DND-41 (cell line): Measurements from ENCODE around the gene GJB5.
"Not testable (repeated sequence)": the region's sequence is repeated elsewhere in the genome, so short reads cannot be mapped to it uniquely, and the experiment has no call there.

Source experiments
- ATAC-seq: fragments of 200-7000 bp; cut with Tn5 transposase; 3 replicates; pipeline ENCODE4 v1.9.1; 2021; ENCODE audit warnings: low read depth; ENCODE audit not compliant: insufficient read depth
- DNase-seq: peaks from one replicate; pipeline ENCODE4 v3.0.0-alpha.2; 2020
- H2AFZ ChIP-seq: 2 replicates; pipeline ENCODE4 v1.6.0; 2012; ENCODE audit warnings: low read depth, low read length
- H3K27ac ChIP-seq: 2 replicates; pipeline ENCODE4 v1.5.1; 2012; ENCODE audit warnings: low read length, inconsistent platforms
- H3K27me3 ChIP-seq: fragments of 200-600 bp; sonication (generic); 2 replicates; pipeline ENCODE4 v1.6.0; 2012; ENCODE audit warnings: low read length, mild to moderate bottlenecking, inconsistent platforms; ENCODE audit not compliant: insufficient read depth, poor library complexity
- H3K36me3 ChIP-seq: 2 replicates; pipeline ENCODE4 v1.5.1; 2012; ENCODE audit warnings: low read length, inconsistent platforms; ENCODE audit not compliant: insufficient read depth
- H3K4me1 ChIP-seq: 2 replicates; pipeline ENCODE4 v1.5.1; 2012; ENCODE audit warnings: mild to moderate bottlenecking, low read length; ENCODE audit not compliant: insufficient read depth
- H3K4me2 ChIP-seq: 2 replicates; pipeline ENCODE4 v1.6.0; 2012; ENCODE audit warnings: mild to moderate bottlenecking, moderate library complexity, low read length, inconsistent platforms; ENCODE audit not compliant: insufficient read depth
- H3K4me3 ChIP-seq, 2 experiments: fragments of 200-600 bp in 1 of 2; shearing (Covaris generic) in 1 of 2; 2 replicates each; pipeline ENCODE4 v1.5.1; 2012 to 2016; ENCODE audit warnings: inconsistent platforms in 2 of 2, low read length in 2 of 2, mild to moderate bottlenecking in 2 of 2, low read depth in 1 of 2, moderate library complexity in 1 of 2
- H3K79me2 ChIP-seq: 2 replicates; pipeline ENCODE4 v1.6.0; 2012; ENCODE audit warnings: low read length, inconsistent platforms; ENCODE audit not compliant: insufficient read depth
- H3K9ac ChIP-seq: 2 replicates; pipeline ENCODE4 v1.6.0; 2012; ENCODE audit warnings: low read depth, mild to moderate bottlenecking, inconsistent platforms, low read length, moderate library complexity
- H3K9me3 ChIP-seq: 2 replicates; pipeline ENCODE4 v1.5.1; 2012; ENCODE audit warnings: low read length, moderate library complexity, mild to moderate bottlenecking, inconsistent platforms; ENCODE audit not compliant: insufficient read depth, severe bottlenecking
- H4K20me1 ChIP-seq: 2 replicates; pipeline ENCODE4 v1.6.0; 2012; ENCODE audit warnings: low read length; ENCODE audit not compliant: insufficient read depth
- EZH2 ChIP-seq: IDR thresholded peaks from 3 replicates; pipeline ENCODE4 v1.6.1; 2012; ENCODE audit warnings: borderline replicate concordance, low read depth, mild to moderate bottlenecking, moderate library complexity, low read length, inconsistent platforms; ENCODE audit not compliant: severe bottlenecking
- TF ChIP-seq, protein P1 (sequence below): IDR thresholded peaks from 2 replicates; pipeline ENCODE4 v1.5.1; 2012; ENCODE audit warnings: borderline replicate concordance, low read length, moderate library complexity, mild to moderate bottlenecking; ENCODE audit not compliant: poor library complexity, severe bottlenecking; ENCODE audit errors: extremely low read depth

Gene GJB5

DNA sequence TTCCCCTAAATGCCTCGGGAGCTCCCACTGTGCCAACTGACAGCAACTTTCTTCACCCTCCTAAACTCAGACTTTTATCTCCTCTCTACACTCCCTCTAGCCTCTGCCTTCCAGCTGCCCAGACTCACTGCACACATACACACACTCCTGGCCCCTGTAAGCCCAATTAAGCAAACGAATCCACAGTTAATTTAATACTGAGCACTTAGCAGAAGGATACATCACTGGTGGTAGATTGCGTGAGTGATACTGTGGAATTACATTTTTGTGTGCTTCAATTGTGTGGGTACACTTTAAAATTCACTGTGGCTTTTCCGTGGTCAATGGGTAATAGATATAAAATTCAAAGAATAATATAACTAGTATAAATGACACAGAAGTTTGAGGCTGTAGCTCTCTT, 33.6 kb upstream of the GJB5 start:
- no peaks in the 10 kb centered on the region for H3K36me3 ChIP-seq
- ATAC-seq, result no peak
- no peaks in the 10 kb centered on the region; the same call in 1 of the 2 replicates for H4K20me1 ChIP-seq

DNA sequence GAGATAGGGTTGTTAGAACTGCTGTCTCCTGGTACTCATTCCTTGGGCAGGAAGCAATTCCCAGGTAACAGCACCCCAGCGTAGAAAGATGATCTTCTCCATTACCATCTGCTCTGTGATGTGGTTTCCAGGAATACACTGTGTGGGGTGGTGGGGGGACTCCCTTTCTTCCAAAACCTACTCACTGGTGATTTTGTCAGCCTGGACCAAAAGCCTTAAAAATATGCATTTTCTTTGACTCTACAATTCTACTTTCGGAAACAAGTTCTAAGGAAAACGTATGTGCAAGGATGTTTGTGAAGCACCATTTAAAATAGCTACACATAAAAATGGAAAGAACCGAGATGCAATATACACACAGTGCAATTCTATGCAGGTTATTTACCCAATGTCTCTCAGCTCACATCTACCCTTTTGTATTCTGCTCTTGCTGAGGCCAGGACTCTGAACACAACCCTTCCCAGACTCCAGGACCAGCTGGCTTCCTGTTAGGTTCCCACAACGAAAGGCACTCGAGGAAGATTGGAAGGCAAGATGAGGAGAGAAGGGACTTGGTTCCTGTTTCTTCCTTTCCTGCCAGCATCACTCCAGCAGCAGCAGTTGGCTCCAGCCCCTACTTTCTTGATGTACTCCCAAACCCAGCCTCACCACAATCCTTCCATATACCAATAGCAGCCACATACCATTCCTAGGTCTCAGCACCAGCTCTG, 33.0 kb upstream of the GJB5 start:
- no peaks in the 10 kb centered on the region for H3K9me3 ChIP-seq
- DNase-seq (no peak), ATAC-seq (no peak)
- no peaks in the 10 kb centered on the region for H3K4me1 ChIP-seq
- no peak overlapping the region for H2AFZ ChIP-seq
- no peak overlapping the region for H3K4me2 ChIP-seq
- TF ChIP-seq, protein P1, sequence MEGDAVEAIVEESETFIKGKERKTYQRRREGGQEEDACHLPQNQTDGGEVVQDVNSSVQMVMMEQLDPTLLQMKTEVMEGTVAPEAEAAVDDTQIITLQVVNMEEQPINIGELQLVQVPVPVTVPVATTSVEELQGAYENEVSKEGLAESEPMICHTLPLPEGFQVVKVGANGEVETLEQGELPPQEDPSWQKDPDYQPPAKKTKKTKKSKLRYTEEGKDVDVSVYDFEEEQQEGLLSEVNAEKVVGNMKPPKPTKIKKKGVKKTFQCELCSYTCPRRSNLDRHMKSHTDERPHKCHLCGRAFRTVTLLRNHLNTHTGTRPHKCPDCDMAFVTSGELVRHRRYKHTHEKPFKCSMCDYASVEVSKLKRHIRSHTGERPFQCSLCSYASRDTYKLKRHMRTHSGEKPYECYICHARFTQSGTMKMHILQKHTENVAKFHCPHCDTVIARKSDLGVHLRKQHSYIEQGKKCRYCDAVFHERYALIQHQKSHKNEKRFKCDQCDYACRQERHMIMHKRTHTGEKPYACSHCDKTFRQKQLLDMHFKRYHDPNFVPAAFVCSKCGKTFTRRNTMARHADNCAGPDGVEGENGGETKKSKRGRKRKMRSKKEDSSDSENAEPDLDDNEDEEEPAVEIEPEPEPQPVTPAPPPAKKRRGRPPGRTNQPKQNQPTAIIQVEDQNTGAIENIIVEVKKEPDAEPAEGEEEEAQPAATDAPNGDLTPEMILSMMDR, result no peak
- no peak for TF ChIP-seq EZH2
- H4K20me1 ChIP-seq, result no peaks in the 10 kb centered on the region; the same call in 1 of the 2 replicates
- H3K4me3 ChIP-seq, result no peak overlapping the region
- no peak overlapping the region for H3K27ac ChIP-seq
- no peaks in the 10 kb centered on the region for H3K36me3 ChIP-seq
- H3K9ac ChIP-seq, result no peak overlapping the region
- peaks cover 13% of the 10 kb centered on the region for H3K27me3 ChIP-seq
- no peaks in the 10 kb centered on the region for H3K79me2 ChIP-seq

More for the DNA sequence above, 33.6 kb upstream of the GJB5 start:
- Histone ChIP-seq H2AFZ (no peak overlapping the region), H3K79me2 (no peaks in the 10 kb centered on the region), H3K27me3 (peaks cover 13% of the 10 kb centered on the region), H3K4me1 (no peaks in the 10 kb centered on the region), H3K4me3 (no peak overlapping the region), H3K4me2 (no peak overlapping the region), H3K9me3 (no peaks in the 10 kb centered on the region), H3K27ac (no peak overlapping the region), H3K9ac (no peak overlapping the region)
- TF ChIP-seq, protein P1, result no peak
- no peak for TF ChIP-seq EZH2
- DNase-seq, result no peak

DNA sequence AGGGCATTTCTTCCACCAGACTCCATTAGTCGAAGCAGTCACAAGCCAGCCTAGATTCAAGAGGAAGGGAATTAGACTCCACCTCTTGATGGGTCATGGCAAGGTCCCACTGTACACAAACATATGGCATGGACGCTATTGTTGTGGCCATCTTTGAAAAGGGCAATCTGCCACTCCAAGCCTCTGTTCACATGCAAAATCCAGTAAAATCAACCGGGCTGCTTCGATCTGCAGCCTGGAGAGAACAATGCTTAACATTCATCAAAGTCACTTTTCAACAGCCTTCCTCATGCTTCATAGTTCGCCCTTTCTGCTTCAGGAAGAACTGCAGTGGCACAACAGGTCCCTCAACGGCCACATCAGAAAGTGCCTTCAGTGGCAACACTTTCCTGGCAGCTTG, 28.0 kb upstream of the GJB5 start:
- Histone ChIP-seq H3K36me3 (no peaks in the 10 kb centered on the region), H3K4me3 (no peak overlapping the region), H3K9ac (no peak overlapping the region), H3K79me2 (no peaks in the 10 kb centered on the region), H3K27me3 (peaks cover 12% of the 10 kb centered on the region), H2AFZ (no peak overlapping the region), H3K4me1 (no peaks in the 10 kb centered on the region), H3K4me2 (no peak overlapping the region), H3K27ac (no peak overlapping the region), H4K20me1 (no peaks in the 10 kb centered on the region; the same call in 1 of the 2 replicates), H3K9me3 (no peaks in the 10 kb centered on the region)
- ATAC-seq, result no peak
- TF ChIP-seq EZH2, result no peak
- TF ChIP-seq, protein P1, result no peak
- no peak for DNase-seq

DNA sequence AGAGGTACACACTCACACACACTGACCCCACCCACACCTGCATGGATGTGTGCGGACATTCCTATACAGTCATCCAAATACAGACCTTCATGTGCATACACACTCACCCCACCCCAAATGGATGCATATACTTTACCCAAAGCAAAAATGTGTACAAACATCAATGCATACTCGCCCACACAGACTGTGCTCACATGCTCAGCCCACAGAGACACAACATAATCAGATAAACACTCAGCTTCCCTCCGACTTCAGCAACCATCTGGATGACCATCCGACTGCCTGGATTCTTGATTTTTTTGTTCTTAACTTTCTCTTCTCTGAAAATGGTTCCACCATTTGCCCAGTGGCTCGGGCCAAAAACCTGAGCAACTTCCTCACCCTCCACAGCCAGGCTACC, 24.4 kb upstream of the GJB5 start:
- no peak overlapping the region for H3K9ac ChIP-seq
- H3K27me3 ChIP-seq, result peaks cover 4% of the 10 kb centered on the region
- H3K9me3 ChIP-seq, result no peaks in the 10 kb centered on the region
- H3K4me2 ChIP-seq, result no peak overlapping the region
- H3K4me1 ChIP-seq, result no peaks in the 10 kb centered on the region
- no peaks in the 10 kb centered on the region for H3K36me3 ChIP-seq
- no peaks in the 10 kb centered on the region for H3K79me2 ChIP-seq
- ATAC-seq (no peak), DNase-seq (no peak)
- H4K20me1 ChIP-seq, result no peaks in the 10 kb centered on the region
- H2AFZ ChIP-seq, result no peak overlapping the region
- no peak overlapping the region for H3K4me3 ChIP-seq
- no peak overlapping the region for H3K27ac ChIP-seq
- TF ChIP-seq EZH2, result no peak
- TF ChIP-seq, protein P1, result no peak

DNA sequence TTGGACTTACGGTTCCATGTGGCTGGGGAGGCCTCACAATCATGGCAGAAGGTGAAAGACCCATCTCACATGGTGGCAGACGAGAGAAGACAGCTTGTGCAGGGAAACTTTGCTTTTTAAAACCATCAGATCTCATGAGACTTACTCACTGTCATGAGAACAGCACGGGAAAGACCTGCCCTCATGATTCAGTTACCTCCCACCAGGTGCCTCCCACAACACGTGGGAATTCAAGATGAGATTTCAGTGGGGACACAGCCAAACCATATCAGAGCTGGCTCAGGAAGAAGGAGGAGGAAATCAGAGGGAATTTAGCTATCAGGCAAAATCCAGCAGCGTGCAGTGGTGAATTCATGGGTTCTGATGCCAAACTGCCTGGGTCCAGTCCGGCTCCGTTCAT, 22.0 kb upstream of the GJB5 start:
- not testable (repeated sequence) for H3K4me2 ChIP-seq, H3K4me1 ChIP-seq, H3K9ac ChIP-seq, H2AFZ ChIP-seq, DNase-seq, H3K4me3 ChIP-seq, H3K27ac ChIP-seq, H3K27me3 ChIP-seq, ATAC-seq, H3K9me3 ChIP-seq, H4K20me1 ChIP-seq, H3K36me3 ChIP-seq, H3K79me2 ChIP-seq
